Cardiac muscle cell (in vitro differentiated cells and primary cell): ENCODE data around the gene CCDC167. TPM values are rescaled to one million over a fixed set of nuclear protein-coding genes. Genes with fewer than 3 reads are reported as not detected.

Experiments used
- DNase-seq, 2 donors: peaks; one replicate each; pipeline versions ENCODE4 v3.0.0 to v3.0.0-alpha.2; 2010 to 2017; ENCODE audit warnings: low read depth in 1 of 2, low spot score in 1 of 2
- H3K27ac ChIP-seq: fragments of 200-600 bp; sonication (generic); 2 replicates; pipeline ENCODE4 v1.5.1; 2016
- H3K27me3 ChIP-seq: fragments of 200-600 bp; sonication (generic); 2 replicates; pipeline ENCODE4 v1.6.0; 2016; ENCODE audit warnings: control low read depth
- H3K36me3 ChIP-seq: fragments of 200-600 bp; sonication (generic); 2 replicates; pipeline ENCODE4 v1.5.1; 2016; ENCODE audit warnings: control low read depth
- H3K4me1 ChIP-seq: fragments of 200-600 bp; sonication (generic); 2 replicates; pipeline ENCODE4 v1.8.1; 2017; ENCODE audit warnings: low read depth, mild to moderate bottlenecking, mixed run types
- H3K4me3 ChIP-seq: fragments of 200-600 bp; sonication (generic); 2 replicates; pipeline ENCODE4 v1.5.1; 2016; ENCODE audit warnings: mild to moderate bottlenecking
- H3K9me3 ChIP-seq: fragments of 200-600 bp; sonication (generic); 2 replicates; pipeline ENCODE4 v1.5.1; 2017; ENCODE audit warnings: low read depth, mild to moderate bottlenecking, control low read depth
- polyA plus RNA-seq: library from polyadenylated mRNA; unstranded; fragments of >200 nt; fragmentation: Nextera tagmentation; extraction: Ambion mirVana; gene quantifications from 2 replicates; pipeline ENCODE4 v1.2.1, GENCODE V29; 2016
- total RNA-seq: library from RNA; depleted of rRNA; stranded (reverse); fragments of >200 nt; gene quantifications from 2 replicates; pipeline ENCODE4 v1.2.3, GENCODE V29; 2016
- TF ChIP-seq, protein P1 (sequence below): IDR thresholded peaks from 2 replicates; pipeline ENCODE4 v1.5.1; 2012; ENCODE audit warnings: low read depth, mild to moderate bottlenecking, low read length

CCDC167 gene
- total and polyA plus RNA-seq, 2 experiments from 2014 or later: 48.5 to 99.2 TPM

DNA sequence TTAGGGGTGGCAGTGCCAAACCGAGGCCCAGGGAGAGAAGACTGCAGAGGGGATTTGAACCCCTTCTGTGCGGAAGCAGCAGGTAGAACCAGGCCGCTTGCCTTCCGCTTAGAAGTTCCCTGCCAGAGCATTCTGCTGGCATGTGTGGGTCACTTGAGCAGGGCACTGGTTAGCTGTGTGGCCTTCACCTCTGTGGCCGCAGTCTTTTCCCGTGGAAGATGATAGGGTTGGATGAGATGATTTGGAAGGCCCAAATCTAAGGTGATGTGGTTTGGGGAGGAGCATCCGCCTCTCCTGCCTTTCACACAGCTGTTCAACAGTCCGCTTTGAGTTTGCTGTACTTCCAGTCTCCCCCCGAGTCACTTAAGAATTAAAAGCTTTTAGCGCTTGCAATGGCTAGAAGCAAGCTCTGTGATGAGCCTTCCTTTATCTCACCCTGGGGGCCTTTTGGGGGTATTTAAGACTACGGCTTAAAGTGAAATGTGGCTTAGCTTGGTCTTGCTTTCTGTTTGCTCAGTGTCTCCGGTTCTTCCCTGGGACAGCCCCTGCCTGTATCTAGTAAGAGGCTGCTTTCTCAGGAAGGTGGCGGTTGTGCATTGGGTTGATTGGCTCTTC is 65.9 kb downstream of the CCDC167 start:
- TF ChIP-seq, protein P1, sequence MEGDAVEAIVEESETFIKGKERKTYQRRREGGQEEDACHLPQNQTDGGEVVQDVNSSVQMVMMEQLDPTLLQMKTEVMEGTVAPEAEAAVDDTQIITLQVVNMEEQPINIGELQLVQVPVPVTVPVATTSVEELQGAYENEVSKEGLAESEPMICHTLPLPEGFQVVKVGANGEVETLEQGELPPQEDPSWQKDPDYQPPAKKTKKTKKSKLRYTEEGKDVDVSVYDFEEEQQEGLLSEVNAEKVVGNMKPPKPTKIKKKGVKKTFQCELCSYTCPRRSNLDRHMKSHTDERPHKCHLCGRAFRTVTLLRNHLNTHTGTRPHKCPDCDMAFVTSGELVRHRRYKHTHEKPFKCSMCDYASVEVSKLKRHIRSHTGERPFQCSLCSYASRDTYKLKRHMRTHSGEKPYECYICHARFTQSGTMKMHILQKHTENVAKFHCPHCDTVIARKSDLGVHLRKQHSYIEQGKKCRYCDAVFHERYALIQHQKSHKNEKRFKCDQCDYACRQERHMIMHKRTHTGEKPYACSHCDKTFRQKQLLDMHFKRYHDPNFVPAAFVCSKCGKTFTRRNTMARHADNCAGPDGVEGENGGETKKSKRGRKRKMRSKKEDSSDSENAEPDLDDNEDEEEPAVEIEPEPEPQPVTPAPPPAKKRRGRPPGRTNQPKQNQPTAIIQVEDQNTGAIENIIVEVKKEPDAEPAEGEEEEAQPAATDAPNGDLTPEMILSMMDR: no peak
- Histone ChIP-seq H3K27ac (peak overlapping the region; percentile 94), H3K9me3 (no peaks in the 10 kb centered on the region), H3K4me3 (peak overlapping the region; percentile 74), H3K27me3 (no peaks in the 10 kb centered on the region), H3K4me1 (peaks cover 13% of the 10 kb centered on the region), H3K36me3 (peaks cover 9% of the 10 kb centered on the region)
- DNase-seq: peak in 1 of 2 donors; percentile 21

Other genes with a start within 250 kb of the CCDC167 start
- 10.9 and 12.8 TPM in 2 replicates for gene TBC1D22B, start 242.1 kb downstream of the CCDC167 start, total RNA-seq
- 13.3 and 14.3 TPM in 2 replicates for gene TBC1D22B, start 242.1 kb downstream of the CCDC167 start, polyA plus RNA-seq
- gene TMEM217, start 241.7 kb downstream of the CCDC167 start, total RNA-seq: 1.3 and 3.8 TPM in 2 replicates
- 0.82 and 4.5 TPM in 2 replicates for gene TMEM217, start 241.7 kb downstream of the CCDC167 start, polyA plus RNA-seq
- 36.8 and 38.5 TPM in 2 replicates for gene RNF8, start 145.9 kb downstream of the CCDC167 start, total RNA-seq
- 49.9 and 55.8 TPM in 2 replicates for gene RNF8, start 145.9 kb downstream of the CCDC167 start, polyA plus RNA-seq
- 40.7 and 53.3 TPM in 2 replicates for gene CMTR1, start 66.7 kb downstream of the CCDC167 start, total RNA-seq
- 41.2 and 42.5 TPM in 2 replicates for gene CMTR1, start 66.7 kb downstream of the CCDC167 start, polyA plus RNA-seq
- gene MDGA1, start 198.0 kb upstream of the CCDC167 start, total RNA-seq: 2.1 and 4.0 TPM in 2 replicates
- 1.7 and 2.1 TPM in 2 replicates for gene MDGA1, start 198.0 kb upstream of the CCDC167 start, polyA plus RNA-seq